NCI-H2196 (cell line): ENCODE measurements around the gene SMPDL3A.

Experiments
- DNase-seq: peaks from one replicate; lab custom pipeline; 2025; ENCODE audit not compliant: unreplicated experiment; lab: John Stamatoyannopoulos, UW

The SMPDL3A gene

GRCh38 chr6:122803171-122803661, 14.2 kb downstream of the SMPDL3A start:
- DNase-seq = no peak

GRCh38 chr6:122804962-122805485, 16.0 kb downstream of the SMPDL3A start:
- DNase-seq = no peak

GRCh38 chr6:122806291-122806690, 17.2 kb downstream of the SMPDL3A start:
- DNase-seq = no peak

GRCh38 chr6:122808121-122808885, 19.2 kb downstream of the SMPDL3A start:
- DNase-seq = no peak

GRCh38 chr6:122809001-122809400, 19.9 kb downstream of the SMPDL3A start:
- DNase-seq = no peak

GRCh38 chr6:122809691-122810090, 20.6 kb downstream of the SMPDL3A start:
- DNase-seq = no peak

GRCh38 chr6:122810189-122810588, 21.1 kb downstream of the SMPDL3A start:
- no peak for DNase-seq

GRCh38 chr6:122817358-122817757, 28.3 kb downstream of the SMPDL3A start:
- no peak for DNase-seq

- no peak for DNase-seq
Observed at GRCh38 chr6:122817766-122818165, 28.7 kb downstream of the SMPDL3A start.

GRCh38 chr6:122818866-122819265, 29.8 kb downstream of the SMPDL3A start:
- no peak for DNase-seq

GRCh38 chr6:122821095-122821494, 32.0 kb downstream of the SMPDL3A start:
- DNase-seq = no peak

GRCh38 chr6:122825163-122825562, 36.1 kb downstream of the SMPDL3A start:
- DNase-seq = no peak

GRCh38 chr6:122829456-122829855, 40.4 kb downstream of the SMPDL3A start:
- no peak for DNase-seq

GRCh38 chr6:122831511-122831910, 42.5 kb downstream of the SMPDL3A start:
- no peak for DNase-seq

GRCh38 chr6:122832459-122832858, 43.4 kb downstream of the SMPDL3A start:
- DNase-seq = no peak

GRCh38 chr6:122833021-122833491, 44.0 kb downstream of the SMPDL3A start:
- DNase-seq = no peak

GRCh38 chr6:122838060-122838780, 49.2 kb downstream of the SMPDL3A start:
- peak; percentile 15 for DNase-seq

- DNase-seq = peak; percentile 74
Observed at GRCh38 chr6:122839472-122839871, 50.4 kb downstream of the SMPDL3A start.

- DNase-seq = no peak
Observed at GRCh38 chr6:122839906-122840305, 50.8 kb downstream of the SMPDL3A start.

GRCh38 chr6:122845464-122845863, 56.4 kb downstream of the SMPDL3A start:
- DNase-seq = no peak

- no peak for DNase-seq
Observed at GRCh38 chr6:122845916-122846612, 57.0 kb downstream of the SMPDL3A start.
